K562 (cell line): ENCODE results near the gene CDH12. TPM values are rescaled to one million over a fixed set of nuclear protein-coding genes. Genes with fewer than 3 reads are reported as not detected.

Experiments used
- ATAC-seq: fragments of 200-7000 bp; cut with Tn5 transposase; 3 replicates; pipeline ENCODE4 v1.9.1; 2020; ENCODE audit warnings: moderate library complexity
- BruUV-seq: library from RNA; stranded (reverse); fragments of 400-500 nt; replicated peaks from 2 replicates; lab custom pipeline; 2021; lab: Mats Ljungman, UMichigan
- CTCF ChIA-PET: fragments of 300-600 bp; formaldehyde crosslinking; extraction: SDS; loops from one replicate; lab custom pipeline; 2021; ENCODE audit warnings: low intra/inter-chr PET ratio; lab: Yijun Ruan, JAX
- POLR2A ChIA-PET: fragments of 300-600, 350-650 bp; sonication (Branson Sonifier 250); formaldehyde crosslinking; extraction: SDS; loops from one replicate; lab custom pipeline; 2021; ENCODE audit warnings: antibody characterized with exemption, inconsistent platforms; lab: Yijun Ruan, JAX
- DNase-seq, 4 experiments: peaks; one replicate each; pipeline versions ENCODE4 v3.0.0 to v3.0.0-alpha.2; 2011 to 2018; ENCODE audit warnings: low spot score in 3 of 4, mixed read lengths in 3 of 4; ENCODE audit errors: extremely low read depth in 1 of 4
- FAIRE-seq: peaks from 2 replicates; lab custom pipeline; 2011; peaks lifted over from hg19 to GRCh38; lab: Jason Lieb, UNC
- H2AFZ ChIP-seq: 2 replicates; pipeline ENCODE4 v1.6.0; 2011; ENCODE audit warnings: low read depth, low read length, control low read depth, inconsistent platforms
- H3K27ac ChIP-seq: fragments of 200-600 bp; 3 replicates; pipeline ENCODE4 v1.8.0; 2011; ENCODE audit warnings: low read depth, mild to moderate bottlenecking, control low read depth, inconsistent platforms, low read length, moderate library complexity, mixed read lengths; ENCODE audit errors: extremely low read depth
- H3K27me3 ChIP-seq, 2 experiments: fragments of 300-600 bp in 1 of 2; 2 replicates in 1 of 2; 3 replicates in 1 of 2; pipeline versions ENCODE4 v1.6.0 to v1.8.0; 2011; ENCODE audit warnings: inconsistent platforms in 2 of 2, low read length in 2 of 2, mild to moderate bottlenecking in 1 of 2, mixed read lengths in 1 of 2, moderate library complexity in 1 of 2; ENCODE audit not compliant: control insufficient read depth in 2 of 2, insufficient read depth in 2 of 2
- H3K36me3 ChIP-seq: fragments of 300-600 bp; 3 replicates; pipeline ENCODE4 v1.8.0; 2011; ENCODE audit warnings: mild to moderate bottlenecking, low read length, inconsistent platforms; ENCODE audit not compliant: control insufficient read depth, insufficient read depth
- H3K4me1 ChIP-seq, 2 experiments: fragments of 200-600 bp in 1 of 2; replicated peaks in 1 of 2; 2 replicates in 1 of 2; 3 replicates in 1 of 2; pipeline versions ENCODE4 v1.5.1 to v1.8.0; 2011; ENCODE audit warnings: inconsistent platforms in 2 of 2, low read length in 2 of 2, mild to moderate bottlenecking in 1 of 2, mixed read lengths in 1 of 2, moderate library complexity in 1 of 2; ENCODE audit not compliant: control insufficient read depth in 2 of 2, insufficient read depth in 2 of 2
- H3K4me2 ChIP-seq: 2 replicates; pipeline ENCODE4 v1.6.1; 2011; ENCODE audit warnings: low read length, control low read depth, inconsistent platforms, mixed read lengths; ENCODE audit not compliant: insufficient read depth
- H3K4me3 ChIP-seq: fragments of 200-600 bp; sonication (generic), shearing (Covaris generic); 2 replicates; pipeline ENCODE4 v1.5.1; 2016; ENCODE audit warnings: control low read depth, inconsistent platforms
- H3K79me2 ChIP-seq: fragments of 200-600 bp; 3 replicates; pipeline ENCODE4 v1.8.0; 2011; ENCODE audit warnings: low read length, inconsistent platforms; ENCODE audit not compliant: control insufficient read depth, insufficient read depth
- H3K9ac ChIP-seq, 2 experiments: 2 replicates each; pipeline versions ENCODE4 v1.6.0 to v1.6.1; 2011; ENCODE audit warnings: low read depth in 2 of 2, low read length in 2 of 2, control low read depth in 1 of 2, inconsistent platforms in 1 of 2, mild to moderate bottlenecking in 1 of 2, mixed read lengths in 1 of 2; ENCODE audit not compliant: insufficient read depth in 1 of 2
- H3K9me1 ChIP-seq: one replicate; pipeline ENCODE4 v1.6.0; 2011; ENCODE audit warnings: inconsistent platforms, mild to moderate bottlenecking, low read length, moderate library complexity; ENCODE audit not compliant: control insufficient read depth, insufficient read depth
- H3K9me3 ChIP-seq: replicated peaks from 2 replicates; pipeline ENCODE4 v1.5.1; 2011; ENCODE audit warnings: low read depth, low read length, inconsistent platforms; ENCODE audit not compliant: control insufficient read depth, insufficient read depth
- H4K20me1 ChIP-seq: replicated peaks from 2 replicates; pipeline ENCODE4 v1.6.1; 2011; ENCODE audit warnings: low read length, inconsistent platforms, mixed read lengths; ENCODE audit not compliant: control insufficient read depth, insufficient read depth
- CCAR2 ChIP-seq: fragments of 200-400 bp; formaldehyde crosslinking; IDR thresholded peaks from 2 replicates; pipeline ENCODE4 v1.6.1; 2017; ENCODE audit warnings: mild to moderate bottlenecking, low read depth, low read length
- CHCHD3 ChIP-seq: fragments of 250-450 bp; sonication (Bioruptor Pico); IDR thresholded peaks from 2 replicates; pipeline ENCODE4 v2.1.2; 2022; ENCODE audit warnings: mild to moderate bottlenecking
- CREBBP ChIP-seq: IDR thresholded peaks from one replicate; pipeline ENCODE4 v1.6.1; 2012; ENCODE audit warnings: low read depth, mild to moderate bottlenecking, control low read depth, inconsistent platforms, low read length
- E4F1 ChIP-seq: fragments of 250-450 bp; sonication (Bioruptor Pico); IDR thresholded peaks from 2 replicates; pipeline ENCODE4 v1.5.0; 2021; ENCODE audit warnings: mild to moderate bottlenecking, borderline replicate concordance
- FOXP1 ChIP-seq: sonication (generic); formaldehyde crosslinking; IDR thresholded peaks from 2 replicates; pipeline ENCODE4 v1.8.0; 2022; ENCODE audit warnings: mild to moderate bottlenecking, missing genetic modification reagents
- HDAC3 ChIP-seq: fragments of 450-650 bp; IDR thresholded peaks from 2 replicates; pipeline ENCODE4 v1.6.1; 2018; ENCODE audit warnings: borderline replicate concordance, mild to moderate bottlenecking, moderate library complexity; ENCODE audit not compliant: partially characterized antibody
- HDAC8 ChIP-seq: fragments of 450-650 bp; IDR thresholded peaks from 2 replicates; pipeline ENCODE4 v1.6.1; 2016; ENCODE audit warnings: mild to moderate bottlenecking, missing genetic modification characterization, moderate library complexity, missing compliant biosample characterization
- HMGXB4 ChIP-seq: sonication (generic); formaldehyde crosslinking; IDR thresholded peaks from 2 replicates; pipeline ENCODE4 v1.8.1; 2023; ENCODE audit warnings: mild to moderate bottlenecking, missing genetic modification reagents
- HOMEZ ChIP-seq: fragments of 250-450 bp; sonication (Bioruptor Pico); IDR thresholded peaks from 2 replicates; pipeline ENCODE4 v1.4.0; 2020; ENCODE audit warnings: mild to moderate bottlenecking, moderate library complexity
- IRF2 ChIP-seq: sonication (generic); formaldehyde crosslinking; IDR thresholded peaks from 2 replicates; pipeline ENCODE4 v1.8.1; 2022; ENCODE audit warnings: mild to moderate bottlenecking, missing genetic modification reagents
- NFIX ChIP-seq: fragments of 250-450 bp; sonication (Bioruptor Pico); IDR thresholded peaks from 2 replicates; pipeline ENCODE4 v1.4.0; 2020; ENCODE audit warnings: low read depth, mild to moderate bottlenecking, moderate library complexity
- NR3C1 ChIP-seq: sonication (generic); formaldehyde crosslinking; IDR thresholded peaks from 2 replicates; pipeline ENCODE4 v1.8.1; 2022; ENCODE audit warnings: missing genetic modification reagents
- PHF20 ChIP-seq: fragments of 450-650 bp; IDR thresholded peaks from 2 replicates; pipeline ENCODE4 v1.6.1; 2018; ENCODE audit not compliant: partially characterized antibody
- PYGO2 ChIP-seq: fragments of 450-650 bp; IDR thresholded peaks from 2 replicates; pipeline ENCODE4 v1.6.1; 2016; ENCODE audit warnings: mild to moderate bottlenecking, missing genetic modification characterization, moderate library complexity, missing compliant biosample characterization
- STAT5A ChIP-seq: IDR thresholded peaks from 2 replicates; pipeline ENCODE4 v1.6.1; 2012; ENCODE audit warnings: low read length, inconsistent platforms, borderline replicate concordance
- ZNF584 ChIP-seq: fragments of 200-800 bp; sonication (Bioruptor generic); IDR thresholded peaks from 2 replicates; pipeline ENCODE4 v1.6.1; 2016; ENCODE audit warnings: low read depth, mild to moderate bottlenecking, missing genetic modification characterization, missing compliant biosample characterization
- ZNF707 ChIP-seq: fragments of 250-450 bp; sonication (Bioruptor Pico); conservative IDR thresholded peaks from 2 replicates; pipeline ENCODE4 v1.8.0; 2022; ENCODE audit warnings: inconsistent platforms, mild to moderate bottlenecking, moderate library complexity
- WGBS: fragments of 100-300 bp; shearing (Covaris generic); methylation state at CpG from one replicate; pipeline ENCODE4 v1.1.6; 2016; ENCODE audit warnings: low coverage, mixed read lengths; ENCODE audit not compliant: insufficient coverage; ENCODE audit errors: missing lambda C conversion rate; 5-methylcytosine and 5-hydroxymethylcytosine counted together
- in situ Hi-C: fragments of 300-500 bp; cut with MboI; formaldehyde crosslinking; loops from 4 replicates; pipeline ENCODE4 v1.15.0; 2018; ENCODE audit warnings: inconsistent platforms, mixed read lengths
- intact Hi-C: fragments of 100-400 bp; cut with micrococcal nuclease; formaldehyde crosslinking; loops from 2 replicates; pipeline ENCODE4 v1.14.2; 2022
- polyA plus RNA-seq, 8 experiments: library from polyadenylated mRNA; depleted of rRNA in 4 of 8; stranded (reverse) in 5 of 8; unstranded in 3 of 8; fragments of >200 nt; fragmentation: Nextera tagmentation in 2 of 8; fragmentation: Illumina TruSeq in 1 of 8; extraction: Ambion mirVana in 2 of 8; extraction: Trizol in 1 of 8; gene quantifications; 2 replicates each; pipeline versions ENCODE4 v1.2.1 to v1.2.3, GENCODE V29; 2011 to 2014; ENCODE audit warnings: inconsistent platforms in 1 of 8, missing spikeins in 1 of 8
- total RNA-seq, 7 experiments: library from RNA; depleted of rRNA in 6 of 7; stranded (reverse); fragments of >200 nt in 6 of 7; fragmentation: Illumina TruSeq in 2 of 7; extraction: Trizol in 2 of 7; gene quantifications; 2 replicates each; pipeline versions ENCODE4 v1.2.1 to v1.2.3, GENCODE V29; 2011 to 2021; ENCODE audit warnings: low replicate concordance in 1 of 7

Gene CDH12
- total and polyA plus RNA-seq, 9 of the 15 experiments (the other 6 are each of a cell fraction or from before 2014, with no cell fraction given): 0.03 to 1.7 (median 0.37) TPM

GRCh38 chr5:22728610-22729009 is 124.5 kb downstream of the CDH12 start (continued):
- TF ChIP-seq HMGXB4 (CRISPR knock-in tag) (no peak), NR3C1 (CRISPR knock-in tag) (no peak), CREBBP (no peak), ZNF584 (no peak), ZNF707 (CRISPR knock-in tag) (no peak), IRF2 (CRISPR knock-in tag) (no peak), CHCHD3 (CRISPR knock-in tag) (no peak), CCAR2 (no peak), PHF20 (no peak)

- no peak for TF ChIP-seq FOXP1 (CRISPR knock-in tag)
- TF ChIP-seq HOMEZ (CRISPR knock-in tag): no peak
- no peak for TF ChIP-seq HDAC3
- no peak for TF ChIP-seq HDAC8
- TF ChIP-seq PYGO2 (tag): no peak
- TF ChIP-seq E4F1 (CRISPR knock-in tag): no peak
- TF ChIP-seq NFIX: no peak
- TF ChIP-seq STAT5A: no peak
- Histone ChIP-seq H3K4me1 (no peaks in the 10 kb centered on the region), H3K79me2 (no peaks in the 10 kb centered on the region), H3K36me3 (no peaks in the 10 kb centered on the region), H3K9ac (no peak overlapping the region), H3K27me3 (no peaks in the 10 kb centered on the region), H4K20me1 (no peaks in the 10 kb centered on the region), H3K27ac (no peak overlapping the region), H3K9me3 (no peaks in the 10 kb centered on the region), H2AFZ (no peak overlapping the region), H3K4me3 (no peak overlapping the region), H3K9me1 (no peaks in the 10 kb centered on the region), H3K4me2 (no peak overlapping the region)
- 17% methylated on average over 1 of the region's 1 CpG for WGBS
- BruUV-seq: no TSS peak
- DNase-seq (no peak), ATAC-seq (no peak), FAIRE-seq (no peak)
- in situ Hi-C loops: no loop called here
- intact Hi-C loops: no loop called here
- ChIA-PET POLR2A (no interaction called here), CTCF (no interaction called here)
These were observed 130.7 kb downstream of the CDH12 start for GRCh38 chr5:22722491-22722890.
